ENCODE measurements around the gene PHF12.
"Not testable (repeated sequence)": the region's sequence is repeated elsewhere in the genome, so short reads cannot be mapped to it uniquely, and the experiment has no call there.

The PHF12 gene

DNA sequence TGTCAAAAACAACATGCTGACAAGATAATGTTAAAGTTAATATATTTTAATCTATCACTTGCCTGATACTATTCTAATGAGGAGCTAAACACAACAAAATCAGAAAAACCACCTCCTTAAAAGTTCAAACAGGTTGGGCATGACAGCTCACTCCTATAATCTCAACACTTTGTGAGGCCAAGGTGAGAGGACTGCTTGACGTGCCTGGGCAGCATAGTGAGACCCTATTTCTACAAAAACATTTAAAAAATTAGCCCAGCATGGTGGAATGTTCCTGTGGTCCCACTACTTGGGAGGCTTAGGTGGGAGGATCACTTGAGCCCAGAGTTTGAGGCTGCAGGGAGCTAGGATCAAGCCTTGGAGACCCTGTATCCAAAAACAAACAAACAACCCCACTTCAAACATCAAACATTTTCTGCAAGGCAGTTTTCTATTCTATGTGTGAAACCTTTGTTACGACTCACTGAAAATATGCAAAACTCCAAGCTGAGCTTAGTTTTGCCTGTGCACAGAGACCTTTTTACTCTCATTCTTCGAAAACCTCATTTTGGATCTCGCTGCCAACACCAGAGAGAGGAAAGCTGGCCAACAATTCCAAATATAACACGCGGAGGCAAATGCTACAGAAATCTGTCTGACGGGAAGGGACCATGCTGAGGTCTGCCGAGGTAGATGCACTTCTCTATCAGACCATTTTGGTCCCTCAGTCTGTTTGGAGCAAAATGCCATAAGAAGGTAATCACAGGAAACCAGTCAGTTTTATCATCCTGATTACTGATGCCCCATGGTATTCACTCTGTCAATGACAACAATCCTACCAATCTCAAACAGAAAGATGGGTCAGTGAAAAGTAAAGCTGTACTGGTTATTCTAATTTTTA is 6.2 kb downstream of the PHF12 start:
- H3K4me3 ChIP-seq (ENCODE audit: low read length): no peak overlapping the region
- H3K36me3 ChIP-seq (ENCODE audit: insufficient read depth, low read length): peaks cover 32% of the 10 kb centered on the region

GRCh38 chr17:28944343-28944742 is 7.0 kb downstream of the PHF12 start:
- Histone ChIP-seq H3K4me3 (ENCODE audit: low read length) (no peak overlapping the region), H3K4me1 (ENCODE audit: insufficient read depth, low read length) (peaks cover 45% of the 10 kb centered on the region), H3K36me3 (ENCODE audit: insufficient read depth, low read length) (peaks cover 32% of the 10 kb centered on the region), H3K27me3 (ENCODE audit: insufficient read depth, low read length) (no peaks in the 10 kb centered on the region), H3K9me3 (ENCODE audit: low read length) (no peaks in the 10 kb centered on the region), H2AFZ (ENCODE audit: low read depth, low read length) (no peak overlapping the region)

More for the DNA sequence above, 6.2 kb downstream of the PHF12 start:
- Histone ChIP-seq H3K4me1 (ENCODE audit: insufficient read depth, low read length) (peaks cover 38% of the 10 kb centered on the region), H3K9me3 (ENCODE audit: low read length) (no peaks in the 10 kb centered on the region), H2AFZ (ENCODE audit: low read depth, low read length) (no peak overlapping the region), H3K27me3 (ENCODE audit: insufficient read depth, low read length) (no peaks in the 10 kb centered on the region)

- Histone ChIP-seq H3K4me1 (ENCODE audit: insufficient read depth, low read length) (peaks cover 45% of the 10 kb centered on the region), H3K36me3 (ENCODE audit: insufficient read depth, low read length) (peaks cover 39% of the 10 kb centered on the region), H2AFZ (ENCODE audit: low read depth, low read length) (no peak overlapping the region), H3K4me3 (ENCODE audit: low read length) (no peak overlapping the region), H3K27me3 (ENCODE audit: insufficient read depth, low read length) (no peaks in the 10 kb centered on the region), H3K9me3 (ENCODE audit: low read length) (no peaks in the 10 kb centered on the region)
Measured at GRCh38 chr17:28942925-28943324, 8.4 kb downstream of the PHF12 start.

GRCh38 chr17:28941251-28941650 is 10.1 kb downstream of the PHF12 start:
- Histone ChIP-seq H3K27me3 (ENCODE audit: insufficient read depth, low read length) (no peaks in the 10 kb centered on the region), H3K4me3 (ENCODE audit: low read length) (no peak overlapping the region), H3K36me3 (ENCODE audit: insufficient read depth, low read length) (peaks cover 32% of the 10 kb centered on the region), H3K4me1 (ENCODE audit: insufficient read depth, low read length) (peaks cover 47% of the 10 kb centered on the region), H2AFZ (ENCODE audit: low read depth, low read length) (no peak overlapping the region), H3K9me3 (ENCODE audit: low read length) (no peaks in the 10 kb centered on the region)

- H3K4me1 ChIP-seq (ENCODE audit: insufficient read depth, low read length): peaks cover 51% of the 10 kb centered on the region
- H3K27me3 ChIP-seq (ENCODE audit: insufficient read depth, low read length): no peaks in the 10 kb centered on the region
- no peaks in the 10 kb centered on the region for H3K9me3 ChIP-seq (ENCODE audit: low read length)
- H3K4me3 ChIP-seq (ENCODE audit: low read length): no peak overlapping the region
- H2AFZ ChIP-seq (ENCODE audit: low read depth, low read length): no peak overlapping the region
- peaks cover 28% of the 10 kb centered on the region for H3K36me3 ChIP-seq (ENCODE audit: insufficient read depth, low read length)
Measured at GRCh38 chr17:28940675-28941074, 10.6 kb downstream of the PHF12 start.

DNA sequence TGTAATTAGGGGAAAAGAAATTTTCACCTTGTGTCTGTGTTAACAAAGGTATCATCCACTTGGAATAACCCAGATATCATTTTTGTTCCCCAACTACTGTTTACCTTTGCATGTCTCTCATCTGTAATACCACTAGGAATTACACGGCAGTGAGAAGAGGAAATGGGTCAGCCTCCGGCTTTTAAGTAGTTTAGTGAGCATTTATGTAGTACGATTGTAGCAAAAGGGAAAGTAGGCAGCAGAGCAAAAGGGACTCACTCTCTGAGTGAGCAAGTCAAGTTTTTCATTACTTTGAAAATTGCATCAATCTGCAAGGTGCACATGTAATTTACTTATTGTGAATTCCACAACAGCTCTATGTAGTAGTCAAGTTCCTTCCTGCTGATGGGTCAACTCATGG is 11.2 kb downstream of the PHF12 start:
- Histone ChIP-seq H3K4me1 (ENCODE audit: insufficient read depth, low read length) (peaks cover 52% of the 10 kb centered on the region), H3K9me3 (ENCODE audit: low read length) (no peaks in the 10 kb centered on the region), H3K36me3 (ENCODE audit: insufficient read depth, low read length) (peaks cover 25% of the 10 kb centered on the region), H3K27me3 (ENCODE audit: insufficient read depth, low read length) (no peaks in the 10 kb centered on the region), H3K4me3 (ENCODE audit: low read length) (no peak overlapping the region), H2AFZ (ENCODE audit: low read depth, low read length) (no peak overlapping the region)

- Histone ChIP-seq H3K36me3 (ENCODE audit: insufficient read depth, low read length) (peaks cover 13% of the 10 kb centered on the region), H3K4me1 (ENCODE audit: insufficient read depth, low read length) (peaks cover 52% of the 10 kb centered on the region), H3K4me3 (ENCODE audit: low read length) (no peak overlapping the region), H3K9me3 (ENCODE audit: low read length) (no peaks in the 10 kb centered on the region), H2AFZ (ENCODE audit: low read depth, low read length) (no peak overlapping the region), H3K27me3 (ENCODE audit: insufficient read depth, low read length) (no peaks in the 10 kb centered on the region)
Measured at GRCh38 chr17:28938552-28938951, 12.8 kb downstream of the PHF12 start.

DNA sequence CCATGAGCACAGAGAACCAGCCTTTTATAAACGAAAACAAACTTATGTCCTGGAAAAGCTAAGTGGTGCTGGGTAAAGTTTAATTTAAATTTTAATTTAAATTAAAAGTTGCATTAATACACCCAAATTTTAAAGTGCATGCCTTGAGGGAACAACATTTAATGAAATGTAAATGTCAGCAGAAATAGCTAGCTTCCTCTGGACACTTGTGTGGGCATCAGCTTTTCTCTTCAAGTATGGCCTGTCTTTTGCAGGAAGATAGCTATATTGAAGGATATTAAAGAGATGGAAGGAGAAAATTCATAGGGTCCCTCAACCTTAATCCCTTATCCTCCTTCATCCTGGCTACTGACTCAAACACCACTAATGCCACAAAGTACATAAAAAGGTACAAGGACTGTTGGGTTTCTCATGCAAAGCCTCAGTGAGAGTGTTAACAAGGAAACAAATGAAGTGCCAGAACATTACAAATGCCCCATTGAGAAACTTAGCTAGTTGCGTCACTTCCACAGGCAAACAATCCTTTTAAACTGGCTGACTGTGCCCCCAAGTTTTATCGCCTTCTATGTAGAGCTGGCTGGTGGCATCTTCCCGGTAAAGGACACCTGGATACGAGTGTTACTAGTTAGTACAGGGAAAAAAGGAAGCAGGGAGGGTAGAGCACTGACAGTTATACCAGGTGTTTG is 14.1 kb downstream of the PHF12 start:
- Histone ChIP-seq H3K4me3 (ENCODE audit: low read length) (no peak overlapping the region), H2AFZ (ENCODE audit: low read depth, low read length) (no peak overlapping the region), H3K9me3 (ENCODE audit: low read length) (no peaks in the 10 kb centered on the region), H3K36me3 (ENCODE audit: insufficient read depth, low read length) (peaks cover 7% of the 10 kb centered on the region), H3K4me1 (ENCODE audit: insufficient read depth, low read length) (peaks cover 52% of the 10 kb centered on the region), H3K27me3 (ENCODE audit: insufficient read depth, low read length) (no peaks in the 10 kb centered on the region)

DNA sequence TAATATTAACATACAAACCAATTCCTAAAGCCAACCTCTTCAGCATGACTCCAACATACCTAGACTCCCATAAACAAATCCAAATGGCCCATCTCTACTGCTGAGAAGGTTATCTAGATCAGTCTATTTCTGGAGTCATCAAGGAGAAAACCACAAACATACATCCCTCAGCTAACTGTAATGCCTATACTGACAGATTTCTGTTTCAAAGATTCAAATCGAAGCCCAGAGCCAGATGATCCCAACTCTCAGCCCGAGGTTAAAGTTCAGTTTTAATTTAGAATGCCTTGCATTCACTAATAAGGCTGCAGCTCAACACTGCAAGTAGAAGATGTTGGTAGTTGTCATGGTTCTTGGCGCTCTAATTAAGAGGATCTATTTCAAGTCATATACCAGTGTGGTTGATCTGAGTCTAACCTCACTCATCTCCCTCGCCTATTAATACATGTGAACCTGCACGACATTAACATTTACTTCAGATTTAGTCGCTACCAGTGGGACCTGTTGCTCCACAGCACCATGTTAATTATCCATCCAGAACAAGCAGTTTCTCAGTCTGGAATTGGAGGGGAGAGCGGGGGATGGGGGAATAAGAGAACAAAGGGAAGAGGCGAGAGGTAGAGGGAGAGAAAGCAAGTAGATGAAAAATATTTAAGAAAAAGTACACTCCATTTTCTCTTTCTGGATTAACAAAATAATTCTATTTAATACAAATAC is 15.4 kb downstream of the PHF12 start:
- peaks cover 7% of the 10 kb centered on the region for H3K36me3 ChIP-seq (ENCODE audit: insufficient read depth, low read length)
- no peaks in the 10 kb centered on the region for H3K9me3 ChIP-seq (ENCODE audit: low read length)
- H3K4me3 ChIP-seq (ENCODE audit: low read length): no peak overlapping the region
- no peaks in the 10 kb centered on the region for H3K27me3 ChIP-seq (ENCODE audit: insufficient read depth, low read length)
- peaks cover 44% of the 10 kb centered on the region for H3K4me1 ChIP-seq (ENCODE audit: insufficient read depth, low read length)
- H2AFZ ChIP-seq (ENCODE audit: low read depth, low read length): no peak overlapping the region

DNA sequence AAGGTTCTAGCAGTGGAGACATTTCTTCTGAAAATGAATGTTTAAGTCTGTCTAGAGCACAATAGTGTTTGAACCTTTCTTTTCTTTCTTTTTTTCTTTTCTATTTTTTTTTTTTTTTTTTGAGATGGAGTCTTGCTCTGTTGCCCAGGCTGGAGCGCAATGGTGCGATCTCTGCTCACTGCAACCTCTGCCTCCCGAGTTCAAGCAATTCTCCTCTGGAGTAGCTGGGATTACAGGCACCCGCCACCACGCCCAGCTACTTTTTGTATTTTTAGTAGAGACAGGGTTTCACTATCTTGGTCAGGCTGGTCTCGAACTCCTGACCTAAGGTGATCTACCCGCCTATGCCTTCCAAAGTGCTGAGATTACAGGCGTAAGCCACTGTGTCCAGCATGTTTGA is 16.8 kb downstream of the PHF12 start:
- H3K27me3 ChIP-seq (ENCODE audit: insufficient read depth, low read length); H3K36me3 ChIP-seq (ENCODE audit: insufficient read depth, low read length): not testable (repeated sequence)

DNA sequence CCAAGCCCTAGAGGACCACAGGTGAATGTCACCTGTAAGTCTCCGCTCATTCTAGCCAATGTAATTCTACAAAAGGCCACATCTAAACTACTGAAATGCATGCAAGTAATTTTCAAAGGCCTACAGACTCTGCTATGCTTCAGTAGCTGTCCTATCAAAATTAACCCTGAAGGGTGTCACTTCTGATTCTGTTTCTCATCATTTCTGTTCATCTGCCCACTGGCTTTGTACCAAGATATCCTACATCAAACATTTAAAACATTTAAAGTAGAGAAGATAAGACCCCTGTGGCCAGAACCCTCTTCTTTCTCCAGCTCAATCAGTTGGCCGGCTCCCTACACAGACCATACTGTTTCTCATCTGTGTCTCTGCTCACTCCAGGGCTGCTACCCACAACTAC is 21.5 kb downstream of the PHF12 start:
- no peak overlapping the region for H3K4me3 ChIP-seq (ENCODE audit: low read length)
- no peak overlapping the region for H2AFZ ChIP-seq (ENCODE audit: low read depth, low read length)
- no peaks in the 10 kb centered on the region for H3K4me1 ChIP-seq (ENCODE audit: insufficient read depth, low read length)
- H3K36me3 ChIP-seq (ENCODE audit: insufficient read depth, low read length): peaks cover 28% of the 10 kb centered on the region
- no peaks in the 10 kb centered on the region for H3K27me3 ChIP-seq (ENCODE audit: insufficient read depth, low read length)
- H3K9me3 ChIP-seq (ENCODE audit: low read length): no peaks in the 10 kb centered on the region

More for the DNA sequence above, 16.8 kb downstream of the PHF12 start:
- peaks cover 30% of the 10 kb centered on the region for H3K4me1 ChIP-seq (ENCODE audit: insufficient read depth, low read length)
- H3K9me3 ChIP-seq (ENCODE audit: low read length); H2AFZ ChIP-seq (ENCODE audit: low read depth, low read length); H3K4me3 ChIP-seq (ENCODE audit: low read length): not testable (repeated sequence)

DNA sequence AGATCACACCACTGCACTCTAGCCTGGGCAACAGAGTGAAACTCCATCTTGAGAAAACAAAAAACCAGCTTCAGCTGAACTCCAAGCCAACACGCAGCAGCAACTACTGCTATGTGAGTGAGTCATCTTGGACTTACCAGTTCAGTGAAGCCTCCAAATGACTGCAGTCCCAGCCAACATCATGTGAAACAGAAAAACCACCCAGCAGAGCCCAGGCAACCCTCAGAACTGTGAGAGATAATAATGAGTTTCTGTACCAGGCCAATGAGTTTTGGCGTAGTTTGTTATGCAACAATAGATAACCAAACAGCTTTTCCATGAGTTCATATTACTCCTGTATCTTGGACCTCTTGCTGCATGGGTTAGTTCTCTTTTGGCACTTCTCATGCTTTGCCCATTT is 23.3 kb downstream of the PHF12 start:
- H3K4me3 ChIP-seq (ENCODE audit: low read length): no peak overlapping the region
- no peak overlapping the region for H2AFZ ChIP-seq (ENCODE audit: low read depth, low read length)
- no peaks in the 10 kb centered on the region for H3K9me3 ChIP-seq (ENCODE audit: low read length)
- peaks cover 43% of the 10 kb centered on the region for H3K36me3 ChIP-seq (ENCODE audit: insufficient read depth, low read length)
- no peaks in the 10 kb centered on the region for H3K4me1 ChIP-seq (ENCODE audit: insufficient read depth, low read length)
- no peaks in the 10 kb centered on the region for H3K27me3 ChIP-seq (ENCODE audit: insufficient read depth, low read length)

- H3K27me3 ChIP-seq (ENCODE audit: insufficient read depth, low read length): no peaks in the 10 kb centered on the region
- H2AFZ ChIP-seq (ENCODE audit: low read depth, low read length): no peak overlapping the region
- H3K9me3 ChIP-seq (ENCODE audit: low read length): no peaks in the 10 kb centered on the region
- H3K36me3 ChIP-seq (ENCODE audit: insufficient read depth, low read length): peaks cover 54% of the 10 kb centered on the region
- H3K4me3 ChIP-seq (ENCODE audit: low read length): no peak overlapping the region
- no peaks in the 10 kb centered on the region for H3K4me1 ChIP-seq (ENCODE audit: insufficient read depth, low read length)
Measured at GRCh38 chr17:28926786-28927185, 24.5 kb downstream of the PHF12 start.

Measured in neuron (in vitro differentiated cells).